Activated effector memory CD4-positive, alpha-beta T cell treated with Interleukin-2 at 50 U/mL for 16 hours (primary cell): ENCODE measurements around the gene CHAF1A.

Experiments
- DNase-seq: peaks from one replicate; pipeline ENCODE4 v3.0.0-alpha.2; 2020

CHAF1A gene

DNA sequence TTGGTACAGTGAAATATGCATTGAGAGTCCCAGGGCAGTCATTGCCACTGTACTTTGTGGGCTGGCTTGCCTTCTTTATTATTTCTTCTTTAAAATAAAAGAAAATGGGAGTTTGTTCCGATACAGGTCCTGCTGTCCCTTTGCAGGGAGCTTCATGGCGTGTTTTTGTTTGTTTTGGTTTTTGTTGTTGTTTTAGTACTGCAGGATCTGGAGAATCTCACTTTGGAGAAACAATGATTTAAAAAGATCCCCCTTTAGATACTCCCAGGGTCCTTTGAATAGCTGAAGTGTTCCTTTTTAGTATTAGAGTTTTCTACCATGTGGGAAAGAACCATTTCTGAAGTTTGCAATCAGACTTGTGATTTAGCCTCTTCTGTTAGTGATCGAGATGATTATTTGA is 11.1 kb downstream of the CHAF1A start:
- DNase-seq, result no peak

DNA sequence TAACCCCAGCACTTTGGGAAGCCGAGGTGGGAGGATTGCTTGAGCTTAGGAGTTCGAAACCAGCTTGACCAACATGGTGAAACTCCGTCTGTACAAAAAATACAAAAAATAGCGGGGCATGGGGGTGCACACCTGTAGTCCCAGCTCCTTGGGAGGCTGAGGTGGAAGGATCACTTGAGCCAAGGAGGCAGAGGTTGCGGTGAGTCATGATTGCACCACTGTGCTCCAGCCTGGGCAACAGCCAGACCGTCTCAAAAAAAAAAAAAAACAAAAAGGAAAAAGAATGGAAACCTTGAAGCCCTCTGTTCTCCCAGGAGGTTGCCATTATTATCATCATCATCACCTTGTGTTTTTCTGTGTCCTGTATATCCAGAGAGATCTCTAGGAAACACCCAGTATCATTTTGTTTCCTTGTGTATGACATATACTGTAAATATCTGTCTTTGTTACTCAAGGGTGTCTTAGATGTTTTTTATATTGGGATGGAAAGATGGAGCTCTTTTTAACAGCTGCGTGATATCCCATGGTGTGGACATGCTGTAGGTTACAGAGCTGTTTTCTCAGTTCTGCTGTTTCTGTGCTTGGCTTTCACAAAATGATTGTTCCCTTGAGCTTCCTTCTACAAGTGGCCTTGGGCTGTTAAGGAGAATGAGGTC is 11.8 kb downstream of the CHAF1A start:
- no peak for DNase-seq

DNA sequence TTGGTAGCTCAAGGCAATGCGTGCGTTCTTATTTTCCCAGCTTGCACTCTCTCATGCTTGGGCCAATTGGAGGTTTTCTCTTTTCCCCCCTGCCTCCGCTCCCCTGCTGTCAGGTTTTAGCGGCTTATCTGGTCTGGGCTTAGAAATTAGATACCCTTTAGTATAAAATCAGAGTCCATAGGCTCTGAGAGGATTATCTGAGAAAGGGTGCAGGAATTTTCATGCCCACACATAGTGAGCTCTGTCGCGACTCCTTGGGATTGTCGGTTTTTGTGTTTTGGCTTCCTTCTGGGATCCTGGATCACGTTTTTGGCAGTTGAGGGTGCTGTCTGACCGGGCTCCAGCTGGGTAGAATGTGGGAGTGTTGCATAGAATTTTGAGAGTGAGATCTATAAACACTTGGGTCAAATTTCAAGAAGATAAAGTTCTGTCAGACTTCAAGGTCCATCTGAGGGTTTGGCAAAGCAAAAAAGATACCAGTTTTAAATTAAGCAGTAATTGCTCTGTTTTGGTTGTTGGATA is 12.4 kb downstream of the CHAF1A start:
- DNase-seq, result no peak

DNA sequence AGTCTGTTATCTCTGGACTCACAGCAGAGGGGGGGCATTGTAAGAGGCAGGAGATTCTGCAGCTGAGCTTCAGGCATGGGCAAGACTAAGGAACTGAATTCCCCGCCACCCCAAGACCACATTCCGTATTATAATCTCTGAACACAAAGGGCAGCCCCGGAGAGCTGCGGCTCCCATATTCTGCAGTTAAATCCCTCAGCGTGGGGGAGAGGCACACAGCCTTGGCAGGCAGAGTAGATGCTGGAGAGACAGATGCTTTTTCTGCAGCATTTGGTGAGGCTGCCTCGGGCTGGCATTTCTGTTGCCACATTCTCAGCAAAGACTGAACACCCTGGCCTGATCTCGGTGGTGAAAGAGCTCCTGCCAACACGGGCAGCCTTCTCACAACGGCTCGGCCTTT is 12.9 kb downstream of the CHAF1A start:
- DNase-seq, result no peak

DNA sequence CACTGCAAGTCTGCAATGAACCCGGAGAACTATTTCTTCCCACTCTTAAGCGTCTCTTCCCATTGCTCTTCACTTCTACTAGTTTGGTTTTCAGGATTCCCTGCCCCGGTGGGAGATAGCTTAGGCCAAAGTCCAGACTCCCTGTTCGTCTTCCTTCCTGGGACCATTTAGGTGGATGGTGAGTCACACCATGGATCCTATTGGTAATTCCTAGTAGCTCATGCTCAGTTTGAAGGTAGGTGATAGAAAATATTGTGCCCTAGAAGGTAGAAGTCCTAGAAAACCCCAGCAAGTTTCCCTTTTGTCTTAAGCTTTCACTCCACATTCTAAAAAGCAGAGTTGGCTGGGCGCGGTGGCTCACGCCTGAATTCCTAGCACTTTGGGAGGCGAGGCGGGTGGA is 13.8 kb downstream of the CHAF1A start:
- no peak for DNase-seq

DNA sequence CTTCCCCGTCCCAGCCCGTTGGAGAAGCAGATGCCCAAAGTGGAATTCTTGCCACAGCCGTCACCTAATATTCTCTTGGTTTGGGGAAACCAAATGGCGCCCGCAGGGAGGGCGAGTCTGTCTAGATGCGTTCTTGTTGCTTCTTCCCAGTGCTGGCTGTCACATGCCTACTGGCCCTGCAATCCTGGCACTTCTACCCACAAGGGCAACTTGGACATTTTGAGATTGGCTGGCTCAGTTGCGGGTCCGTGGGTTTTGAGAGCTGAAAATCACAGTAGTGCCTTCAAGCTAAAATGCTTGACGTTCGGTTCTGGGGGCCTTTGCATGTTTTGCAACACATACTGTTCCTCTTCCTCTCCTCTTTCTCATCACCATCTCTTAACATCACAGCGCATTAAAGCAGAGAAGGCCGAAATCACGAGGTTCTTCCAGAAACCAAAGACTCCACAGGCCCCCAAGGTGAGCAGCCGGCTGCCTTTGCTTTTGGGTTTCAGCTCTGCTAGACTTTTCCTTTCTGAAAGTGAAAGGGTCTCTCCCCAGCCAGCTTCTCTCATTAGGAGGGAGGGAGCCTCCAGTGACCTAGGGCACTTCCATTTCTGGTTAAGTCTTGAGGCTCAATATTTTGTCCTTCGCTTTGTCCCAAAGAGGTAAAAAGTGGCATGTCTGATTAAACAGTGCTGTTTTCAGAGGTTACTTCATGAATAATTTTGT is 21.1 kb downstream of the CHAF1A start:
- no peak for DNase-seq

DNA sequence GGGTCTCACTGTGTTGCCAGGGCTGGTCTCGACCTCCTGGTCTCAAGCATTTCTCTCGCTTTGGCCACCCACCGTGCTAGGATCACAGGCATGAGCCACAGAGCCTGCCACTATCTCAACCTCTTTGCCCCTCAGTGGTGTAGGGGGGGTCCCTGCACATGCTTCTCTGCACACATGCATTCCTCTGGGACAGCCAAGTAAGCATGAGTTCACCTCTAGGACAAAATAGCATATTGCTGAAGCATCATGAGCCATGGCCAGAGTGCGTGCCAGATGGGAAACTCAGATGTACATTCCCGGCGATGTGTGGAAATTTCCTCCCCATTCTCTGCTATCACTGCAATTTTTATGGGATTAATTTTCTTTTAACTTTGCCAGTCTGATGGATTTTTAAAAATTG is 23.1 kb downstream of the CHAF1A start:
- DNase-seq, result no peak

DNA sequence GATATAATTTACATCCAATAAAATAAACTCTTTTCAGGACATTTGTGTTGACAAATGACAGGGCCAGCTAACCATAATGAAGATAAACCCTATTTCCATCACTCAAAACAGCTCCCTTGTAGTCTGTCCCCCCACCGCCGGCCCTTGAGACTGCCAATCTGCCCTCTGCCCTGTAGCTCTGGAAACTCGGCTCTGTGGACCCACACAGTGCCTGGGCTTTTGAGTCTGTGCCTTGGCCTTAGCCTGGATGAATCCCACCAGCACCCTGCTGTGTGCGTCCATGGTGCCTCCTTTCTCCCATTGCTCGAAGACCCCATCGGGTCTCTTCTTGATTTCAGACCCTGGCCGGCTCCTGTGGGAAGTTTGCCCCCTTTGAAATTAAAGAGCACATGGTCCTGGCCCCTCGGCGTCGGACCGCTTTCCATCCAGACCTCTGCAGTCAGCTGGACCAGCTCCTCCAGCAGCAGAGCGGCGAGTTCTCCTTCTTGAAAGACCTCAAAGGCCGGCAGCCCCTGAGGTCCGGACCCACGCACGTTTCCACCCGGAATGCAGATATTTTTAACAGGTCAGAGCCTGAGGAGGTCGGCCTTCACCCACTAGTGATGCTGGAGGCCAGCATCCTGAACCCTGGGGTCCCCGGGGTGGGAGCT is 26.0 kb downstream of the CHAF1A start:
- DNase-seq, result no peak

DNA sequence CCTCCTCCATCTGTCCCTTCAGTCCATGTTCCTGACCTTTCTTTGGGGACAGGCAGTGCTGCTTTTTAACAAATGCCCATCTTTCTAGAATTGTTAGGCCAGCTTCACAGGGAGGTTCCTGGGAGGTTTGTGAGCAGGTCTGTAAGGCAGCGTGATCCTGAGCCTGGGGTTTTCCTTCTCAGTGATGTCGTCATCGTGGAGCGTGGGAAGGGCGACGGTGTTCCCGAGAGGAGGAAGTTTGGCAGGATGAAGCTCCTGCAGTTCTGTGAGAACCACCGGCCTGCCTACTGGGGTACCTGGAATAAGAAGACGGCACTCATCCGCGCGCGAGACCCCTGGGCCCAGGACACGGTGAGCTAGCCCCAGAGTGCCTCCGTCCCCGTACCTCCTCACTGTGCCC is 26.8 kb downstream of the CHAF1A start:
- no peak for DNase-seq

DNA sequence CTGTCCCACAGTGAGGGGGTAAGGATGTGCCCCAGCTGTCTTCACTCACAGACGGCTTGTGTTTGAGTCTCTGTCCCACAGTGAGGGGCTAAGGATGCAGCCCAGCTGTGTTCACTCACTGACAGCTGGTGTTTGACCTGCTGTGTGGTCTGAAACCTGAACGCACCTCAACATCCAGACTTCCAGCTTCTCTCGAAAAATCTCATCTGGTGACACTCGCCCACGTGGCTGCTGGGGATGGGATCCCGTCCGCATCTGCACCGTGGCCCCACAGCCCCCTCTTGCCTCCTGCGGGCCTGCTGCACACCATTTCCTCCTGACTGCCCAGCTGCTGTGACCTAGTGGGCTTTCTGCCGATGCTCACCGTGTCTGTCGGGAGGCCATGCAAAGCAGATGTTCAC is 27.3 kb downstream of the CHAF1A start:
- no peak for DNase-seq

DNA sequence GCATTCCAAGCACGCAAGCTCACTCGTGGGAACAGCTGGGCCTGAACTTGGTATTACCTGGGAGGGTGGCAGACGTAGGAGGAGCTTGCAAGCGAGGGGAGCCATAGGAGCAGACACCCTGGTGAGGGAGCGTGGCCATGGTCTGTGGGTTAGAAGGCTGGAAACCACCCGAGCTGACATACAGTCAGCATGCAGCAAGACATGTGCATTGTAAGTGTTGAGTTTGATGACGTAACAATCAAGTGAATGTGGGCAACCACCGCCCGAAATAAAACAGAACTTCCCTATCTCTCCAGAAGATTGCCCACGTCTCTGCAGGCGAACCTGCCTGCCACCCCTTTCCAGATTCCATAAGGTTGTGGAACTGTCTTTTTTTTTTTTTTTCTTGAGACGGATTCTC is 28.3 kb downstream of the CHAF1A start:
- no peak for DNase-seq

DNA sequence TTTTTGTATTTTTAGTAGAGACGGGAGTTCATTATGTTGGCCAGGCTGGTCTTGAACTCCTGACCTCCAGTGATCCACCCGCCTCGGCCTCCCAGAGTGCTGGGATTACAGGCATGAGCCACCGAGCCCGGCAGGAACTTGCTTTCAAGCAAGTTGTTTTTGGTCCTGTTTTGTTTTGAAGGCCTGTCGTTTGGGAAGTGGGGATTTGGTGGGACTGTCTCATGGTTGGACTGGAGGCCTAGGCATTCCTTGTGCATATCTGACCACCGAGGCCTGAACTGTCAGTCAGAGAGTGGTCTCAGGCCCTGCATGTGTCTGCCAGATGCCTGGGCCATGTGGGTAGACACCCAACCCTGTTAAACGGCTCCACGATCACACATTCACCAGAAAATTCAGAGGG is 28.9 kb downstream of the CHAF1A start:
- DNase-seq, result no peak

DNA sequence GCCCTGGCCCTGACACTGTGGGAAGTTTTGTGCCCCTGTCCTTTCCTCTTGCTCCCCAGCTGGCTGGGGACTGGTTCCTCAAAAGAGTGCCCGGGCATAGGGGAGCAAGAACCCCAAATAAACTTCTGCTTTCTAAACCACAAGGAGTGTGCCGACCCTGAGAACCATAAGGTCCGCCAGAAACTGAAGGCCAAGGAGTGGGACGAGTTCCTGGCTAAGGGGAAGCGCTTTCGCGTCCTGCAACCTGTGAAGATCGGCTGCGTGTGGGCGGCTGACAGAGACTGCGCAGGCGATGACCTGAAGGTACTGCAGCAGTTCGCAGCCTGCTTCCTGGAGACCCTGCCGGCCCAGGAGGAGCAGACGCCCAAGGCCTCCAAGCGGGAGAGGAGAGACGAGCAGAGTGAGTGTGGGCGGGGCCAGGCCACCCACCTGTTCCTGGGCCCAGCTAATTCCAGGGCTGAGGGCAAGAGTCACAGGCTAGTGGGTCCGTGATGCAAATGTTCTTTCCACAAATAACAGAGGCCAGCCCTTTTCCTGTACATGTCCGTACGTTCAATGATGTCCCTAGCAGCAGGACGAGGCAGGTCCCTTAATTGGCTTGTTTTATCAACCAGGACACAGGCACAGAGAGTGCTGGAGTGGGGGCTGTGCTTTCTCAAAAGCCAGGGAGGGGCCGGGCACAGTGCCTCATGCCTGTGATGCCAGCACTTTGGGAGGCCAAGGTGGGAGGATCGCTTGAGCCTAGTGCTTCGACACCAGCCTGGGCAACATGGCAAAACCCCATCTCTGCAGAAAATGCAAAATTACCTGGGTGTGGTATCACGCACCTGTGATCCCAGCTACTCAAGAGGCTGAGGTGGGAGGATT is 29.6 kb downstream of the CHAF1A start:
- DNase-seq, result no peak

DNA sequence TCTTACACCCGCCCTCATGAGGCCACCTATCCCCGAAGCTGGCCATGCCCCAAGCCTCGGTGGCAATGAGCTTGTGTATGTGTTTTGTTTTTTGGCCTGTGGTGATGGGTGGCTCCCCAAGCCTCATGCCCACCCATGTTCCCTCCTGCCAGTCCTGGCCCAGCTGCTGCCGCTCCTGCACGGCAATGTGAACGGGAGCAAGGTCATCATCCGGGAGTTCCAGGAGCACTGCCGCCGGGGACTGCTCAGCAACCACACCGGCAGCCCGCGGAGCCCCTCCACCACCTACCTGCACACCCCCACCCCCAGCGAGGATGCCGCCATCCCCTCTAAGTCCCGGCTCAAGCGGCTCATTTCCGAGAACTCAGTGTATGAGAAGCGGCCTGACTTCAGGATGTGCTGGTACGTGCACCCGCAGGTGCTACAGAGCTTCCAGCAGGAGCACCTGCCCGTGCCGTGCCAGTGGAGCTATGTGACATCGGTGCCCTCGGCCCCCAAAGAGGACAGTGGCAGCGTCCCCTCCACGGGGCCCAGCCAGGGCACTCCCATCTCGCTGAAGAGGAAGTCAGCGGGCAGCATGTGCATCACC is 30.6 kb downstream of the CHAF1A start:
- no peak for DNase-seq

DNA sequence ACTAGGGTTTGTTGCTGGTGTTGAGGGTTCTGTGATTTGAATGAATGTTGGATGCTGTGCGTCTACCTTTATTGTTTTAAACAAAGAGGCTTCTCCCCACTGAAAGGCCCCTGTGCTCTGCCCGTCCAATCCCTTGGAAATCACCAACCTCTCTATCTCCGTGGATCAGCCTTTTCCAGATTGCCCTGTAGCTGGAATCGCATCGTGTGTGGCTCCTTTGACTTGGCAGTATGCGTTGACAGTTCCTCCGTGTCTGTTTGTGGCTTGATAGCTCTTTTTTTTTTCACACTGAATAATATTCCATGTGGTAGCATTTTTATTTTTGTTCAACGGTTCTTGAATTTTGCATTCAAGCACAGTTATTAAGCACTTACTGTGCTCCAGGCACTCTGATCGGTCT is 32.0 kb downstream of the CHAF1A start:
- DNase-seq, result no peak

DNA sequence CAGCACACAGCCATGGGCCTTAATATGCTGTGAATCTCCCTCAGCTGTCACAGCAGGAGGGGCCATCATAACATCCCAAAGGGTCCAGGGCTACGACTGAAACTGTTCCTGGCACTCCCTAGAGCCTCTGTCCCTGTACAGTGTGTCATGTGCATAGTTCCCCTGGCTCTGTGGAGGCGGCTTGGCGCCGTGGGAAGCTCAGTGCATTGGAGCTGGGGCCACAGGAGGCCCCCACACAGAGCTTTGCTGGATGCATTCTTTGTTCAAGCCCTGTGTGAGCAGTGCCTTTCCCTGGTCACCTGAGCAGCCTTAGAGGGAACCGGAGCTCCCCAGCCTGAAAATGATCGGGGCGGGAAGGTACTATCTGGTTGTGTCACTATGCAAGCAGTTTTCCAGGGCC is 33.8 kb downstream of the CHAF1A start:
- no peak for DNase-seq

DNA sequence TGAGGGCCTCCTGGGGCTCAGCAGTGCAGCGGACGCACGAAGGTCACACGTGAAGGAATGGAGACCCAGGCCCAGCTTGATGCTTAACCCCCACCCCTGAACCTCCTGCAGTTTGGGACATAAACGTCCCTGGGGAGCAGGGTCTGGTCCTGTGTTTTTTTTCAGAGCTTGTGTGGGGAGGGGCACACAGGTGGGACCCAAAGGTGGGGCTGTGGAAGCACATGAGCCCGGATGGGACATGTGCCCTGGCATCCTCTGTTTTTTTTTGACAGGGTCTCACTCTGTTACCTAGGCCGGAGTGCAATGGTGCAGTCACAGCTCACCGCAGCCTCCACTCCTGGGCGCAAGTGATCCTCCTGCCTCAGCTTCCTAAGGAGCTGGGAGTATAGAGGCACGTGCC is 34.7 kb downstream of the CHAF1A start:
- DNase-seq, result no peak

DNA sequence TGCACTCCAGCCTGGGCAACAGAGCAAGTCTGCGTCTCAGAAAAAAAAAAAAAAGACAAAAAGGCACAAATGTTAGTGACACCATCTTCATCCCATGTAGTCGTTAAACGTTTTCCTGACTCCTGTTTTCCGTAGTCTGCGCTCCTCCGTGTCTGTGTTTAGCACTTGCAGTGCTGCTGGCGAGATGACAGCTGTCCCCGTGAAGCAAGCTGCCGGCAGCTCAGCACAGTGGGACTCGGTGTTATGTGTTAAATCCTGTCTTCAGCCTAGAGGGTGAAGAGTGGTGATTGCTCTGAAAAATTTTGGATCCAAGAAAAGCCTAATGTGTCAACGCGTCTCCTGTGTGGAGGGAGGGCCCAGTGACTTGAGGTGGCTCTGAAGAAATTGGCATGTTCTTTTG is 36.8 kb downstream of the CHAF1A start:
- no peak for DNase-seq

DNA sequence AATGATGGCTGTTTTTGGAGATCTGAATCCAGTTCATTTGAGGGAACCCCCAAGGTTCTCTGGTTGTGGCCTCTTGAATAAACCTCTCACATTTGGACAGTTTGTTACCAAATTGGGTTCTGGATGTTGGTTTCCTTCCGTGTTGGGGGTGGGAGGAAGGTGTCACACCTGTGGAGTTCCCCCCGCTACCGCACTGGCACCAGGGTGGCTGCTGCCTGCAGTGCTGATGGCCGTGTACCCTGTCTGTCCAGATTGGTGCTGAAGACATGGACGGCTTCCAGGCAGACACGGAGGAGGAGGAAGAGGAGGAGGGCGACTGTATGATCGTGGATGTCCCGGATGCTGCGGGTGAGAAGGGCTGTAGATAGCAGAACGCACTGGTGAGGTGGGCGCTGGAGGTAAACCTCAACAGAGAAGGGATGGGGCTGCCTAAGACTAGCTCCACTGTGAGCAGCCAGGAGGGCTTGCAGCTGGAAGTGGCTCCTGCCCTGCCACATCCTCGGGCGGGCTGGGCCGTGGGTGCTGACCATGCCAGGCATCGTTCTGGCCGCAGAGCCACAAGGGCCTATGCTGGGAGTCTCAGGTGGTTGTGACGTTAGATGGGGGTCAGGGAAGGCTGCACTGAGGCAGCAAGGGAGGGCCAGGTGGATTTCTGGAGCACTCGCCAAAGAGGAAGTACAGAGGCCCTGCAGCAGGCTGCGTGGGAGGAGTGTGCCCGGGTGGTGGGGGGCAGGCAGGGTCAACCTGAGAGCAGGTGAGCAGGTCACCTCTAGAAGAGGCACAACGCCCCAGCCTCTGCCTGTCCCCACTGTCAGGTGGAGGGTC is 39.8 kb downstream of the CHAF1A start:
- no peak for DNase-seq

DNA sequence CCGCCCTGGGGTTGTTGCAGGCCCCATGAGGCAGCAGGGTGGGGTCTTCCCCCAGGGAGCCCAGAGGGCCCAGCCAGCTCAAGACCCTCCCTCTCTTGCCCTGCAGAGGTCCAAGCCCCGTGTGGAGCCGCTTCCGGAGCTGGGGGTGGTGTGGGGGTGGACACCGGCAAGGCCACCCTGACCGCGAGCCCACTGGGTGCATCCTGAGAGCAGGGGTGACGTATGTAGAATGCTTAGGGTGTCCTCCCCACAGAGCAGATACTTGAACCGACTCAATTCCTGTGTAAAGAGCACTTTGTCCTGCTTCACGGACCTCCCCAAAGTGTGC is 40.3 kb downstream of the CHAF1A start:
- DNase-seq, result no peak

DNA sequence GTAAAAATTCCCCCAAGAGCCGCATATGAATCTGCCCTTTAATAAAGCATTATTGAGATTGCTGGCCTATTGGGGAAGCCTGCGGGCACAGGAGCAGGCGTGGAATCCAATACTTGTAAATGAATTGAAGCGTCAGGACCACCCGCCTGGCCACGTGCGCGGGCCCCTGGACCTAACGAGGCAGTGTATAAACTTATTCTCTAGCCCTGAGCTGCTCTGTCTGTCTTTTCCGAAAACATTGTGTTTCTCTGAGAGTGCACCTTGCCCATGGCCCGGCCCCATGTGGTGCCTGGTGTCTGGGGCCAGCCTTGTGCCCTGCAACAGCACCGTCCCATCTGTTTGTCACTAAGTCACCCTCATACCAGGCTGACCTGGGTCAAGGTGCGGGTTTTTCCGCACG is 40.7 kb downstream of the CHAF1A start:
- no peak for DNase-seq
